GM18873 (cell line): ENCODE data around the gene SEPTIN7.
"Not testable (repeated sequence)": the region's sequence is repeated elsewhere in the genome, so short reads cannot be mapped to it uniquely, and the experiment has no call there.

Source experiments
- ATAC-seq: cut with Tn5 transposase; IDR thresholded peaks from one replicate; pipeline ENCODE4 v1.9.1; 2021; ENCODE audit warnings: mild to moderate bottlenecking, moderate library complexity, moderate number of reproducible peaks; ENCODE audit not compliant: unreplicated experiment, low FRiP score

The SEPTIN7 gene

GRCh38 chr7:35800718-35801391 lies at the start of gene SEPTIN7:
Gene SEPTIN7, plus strand, starts transcription at chr7:35801057. Its CDS starts 153 bp downstream, at chr7:35801210.
- ATAC-seq: peak; percentile 76

- ATAC-seq: no peak
These were observed 48.1 kb upstream of the SEPTIN7 start for GRCh38 chr7:35752742-35753141.

DNA sequence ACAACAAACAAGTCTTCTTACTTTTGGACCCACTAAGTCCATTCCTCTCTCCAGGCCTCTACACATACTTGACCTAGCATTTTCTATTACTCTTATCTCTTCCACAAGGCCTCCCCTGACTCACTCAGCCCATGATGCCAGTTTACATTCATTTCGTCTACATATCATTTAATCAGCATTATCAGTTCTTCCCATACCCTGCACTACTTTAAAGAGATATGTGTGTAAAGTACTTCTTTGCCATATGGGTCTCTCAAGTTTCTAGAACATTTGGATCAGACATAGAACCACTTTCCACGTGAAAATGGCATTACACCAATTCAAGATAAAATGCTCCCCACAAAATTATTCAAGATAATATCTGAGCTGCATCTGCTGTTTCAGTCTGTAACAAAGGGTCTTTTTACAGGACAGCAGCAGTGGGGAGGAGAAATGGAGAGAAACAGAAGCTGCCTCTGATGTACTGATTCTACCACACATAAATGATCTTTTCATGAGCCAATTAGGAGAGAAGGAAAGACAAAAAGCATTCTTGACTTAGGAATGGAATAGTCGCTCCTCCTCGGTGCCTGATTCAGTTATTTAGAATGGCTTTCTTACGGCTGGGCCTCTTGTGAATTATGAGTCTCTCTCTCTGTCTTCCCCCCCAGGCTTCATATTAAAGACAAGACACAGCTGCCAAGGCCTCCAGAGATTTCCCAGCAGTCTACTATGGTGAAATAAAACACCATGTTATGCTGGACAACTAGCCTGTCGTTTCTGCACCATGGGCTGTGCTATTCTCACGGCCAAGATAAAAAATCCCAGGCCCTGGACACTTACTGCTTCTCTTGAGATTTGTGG lies 46.9 kb upstream of the SEPTIN7 start:
- no peak for ATAC-seq

- ATAC-seq: no peak
These were observed 46.1 kb upstream of the SEPTIN7 start for GRCh38 chr7:35754741-35755140.

GRCh38 chr7:35755711-35756110 lies 45.1 kb upstream of the SEPTIN7 start:
- ATAC-seq: no peak

DNA sequence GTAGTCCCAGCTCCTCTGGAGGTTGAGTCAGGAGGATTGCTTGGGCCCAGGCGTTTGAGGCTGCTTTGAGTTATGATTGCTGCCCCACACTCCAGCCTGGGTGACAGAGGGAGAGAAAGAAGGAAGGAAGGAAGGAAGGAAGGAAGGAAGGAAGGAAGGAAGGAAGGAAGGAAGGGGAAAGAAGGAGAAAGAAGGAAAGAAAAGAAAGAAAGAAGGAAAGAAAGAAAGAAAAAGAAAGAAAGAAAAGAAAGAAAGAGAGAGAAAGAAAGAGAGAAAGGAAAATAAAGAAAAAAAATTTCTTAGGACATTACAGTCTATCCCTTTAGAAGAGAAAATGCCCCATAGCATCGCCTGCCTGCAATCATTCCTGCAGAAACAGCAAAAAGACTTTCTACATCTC lies 44.4 kb upstream of the SEPTIN7 start:
- ATAC-seq: not testable (repeated sequence)

- no peak for ATAC-seq
These were observed 43.3 kb upstream of the SEPTIN7 start for GRCh38 chr7:35757574-35757973.

DNA sequence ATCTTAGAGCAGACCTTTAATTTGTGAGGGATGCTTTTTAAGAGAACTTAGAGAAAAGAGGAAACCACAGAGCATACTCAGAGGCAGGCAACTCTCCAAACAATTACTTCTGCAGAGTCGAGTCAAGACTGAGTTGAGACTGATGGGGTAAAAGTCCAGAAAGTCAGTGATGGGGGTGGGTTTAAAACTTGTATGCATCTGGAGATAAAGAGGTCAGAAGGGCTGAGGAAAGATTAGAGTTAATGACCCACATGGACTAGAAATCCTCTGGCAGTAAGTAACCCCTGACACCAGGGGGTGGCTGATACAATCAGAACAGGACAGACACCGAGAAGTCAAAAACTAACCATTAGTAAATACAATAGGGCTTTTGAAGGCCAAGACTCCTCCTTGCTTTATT lies 42.4 kb upstream of the SEPTIN7 start:
- ATAC-seq: no peak

GRCh38 chr7:35760143-35760745 lies 40.6 kb upstream of the SEPTIN7 start:
- ATAC-seq: no peak

DNA sequence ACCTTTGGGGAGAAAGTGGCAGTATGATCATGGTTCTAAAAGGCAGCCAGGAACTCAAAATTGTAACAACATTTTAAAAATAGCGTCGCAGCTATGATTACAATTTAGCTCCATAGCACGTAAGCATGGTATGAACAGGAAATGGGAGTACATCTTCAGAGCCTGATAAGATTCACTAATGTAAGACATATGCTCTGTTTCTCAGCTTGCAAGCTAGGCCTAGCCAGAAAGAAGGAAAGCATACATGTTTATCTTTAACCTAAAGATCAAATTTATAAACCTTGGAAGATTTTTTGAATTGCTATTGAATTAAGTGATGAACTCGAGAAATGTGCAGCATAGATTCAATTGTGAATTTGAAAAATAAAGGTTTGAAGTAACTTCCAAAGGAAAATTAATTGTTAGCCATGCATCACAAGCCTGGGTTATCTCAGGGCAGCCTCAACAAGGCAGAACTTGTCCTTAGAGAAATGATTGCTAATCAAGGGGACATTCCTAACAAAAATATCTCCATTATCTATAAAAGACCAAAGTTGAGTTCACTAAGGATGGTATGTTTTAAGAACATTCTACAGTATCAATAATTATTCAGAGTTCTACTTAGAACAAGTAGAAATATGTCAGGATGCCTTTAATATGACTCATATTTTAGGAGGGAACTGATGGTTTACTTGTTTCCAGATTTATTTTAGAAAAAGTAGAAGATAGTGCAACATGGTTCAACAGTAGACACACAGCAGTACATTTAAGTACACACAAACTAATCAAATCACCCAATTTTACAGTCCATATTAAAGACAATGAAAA lies 38.8 kb upstream of the SEPTIN7 start:
- no peak for ATAC-seq

GRCh38 chr7:35762781-35763180 lies 38.1 kb upstream of the SEPTIN7 start:
- no peak for ATAC-seq

DNA sequence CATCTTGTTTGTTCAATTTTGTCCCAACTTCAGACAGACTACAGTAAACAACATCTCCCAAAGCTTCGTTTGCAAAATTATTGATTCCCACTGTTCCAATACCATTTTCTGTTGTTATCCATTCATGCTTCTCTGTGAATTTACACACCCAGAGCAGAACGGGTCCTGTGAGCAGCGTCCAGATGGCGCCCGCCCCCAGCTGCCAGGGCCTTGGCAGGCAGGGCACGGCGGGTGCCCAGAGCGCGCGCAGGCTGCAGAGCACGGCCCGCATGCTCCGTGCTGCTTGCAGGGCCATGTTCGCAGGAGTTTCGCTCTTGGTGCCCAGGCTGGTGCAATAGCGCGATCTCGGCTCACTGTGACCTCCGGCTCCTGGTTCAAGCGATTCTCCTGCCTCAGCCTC lies 32.5 kb upstream of the SEPTIN7 start:
- ATAC-seq: no peak

- no peak for ATAC-seq
These were observed 29.1 kb upstream of the SEPTIN7 start for GRCh38 chr7:35771776-35772175.

GRCh38 chr7:35773994-35774393 lies 26.9 kb upstream of the SEPTIN7 start:
- no peak for ATAC-seq

GRCh38 chr7:35776686-35777085 lies 24.2 kb upstream of the SEPTIN7 start:
- ATAC-seq: no peak

- no peak for ATAC-seq
These were observed 23.7 kb upstream of the SEPTIN7 start for GRCh38 chr7:35777121-35777520.

- no peak for ATAC-seq
These were observed 20.8 kb upstream of the SEPTIN7 start for GRCh38 chr7:35780070-35780469.

- ATAC-seq: no peak
These were observed 19.6 kb upstream of the SEPTIN7 start for GRCh38 chr7:35781200-35781701.

GRCh38 chr7:35781767-35782515 lies 18.9 kb upstream of the SEPTIN7 start:
- no peak for ATAC-seq

DNA sequence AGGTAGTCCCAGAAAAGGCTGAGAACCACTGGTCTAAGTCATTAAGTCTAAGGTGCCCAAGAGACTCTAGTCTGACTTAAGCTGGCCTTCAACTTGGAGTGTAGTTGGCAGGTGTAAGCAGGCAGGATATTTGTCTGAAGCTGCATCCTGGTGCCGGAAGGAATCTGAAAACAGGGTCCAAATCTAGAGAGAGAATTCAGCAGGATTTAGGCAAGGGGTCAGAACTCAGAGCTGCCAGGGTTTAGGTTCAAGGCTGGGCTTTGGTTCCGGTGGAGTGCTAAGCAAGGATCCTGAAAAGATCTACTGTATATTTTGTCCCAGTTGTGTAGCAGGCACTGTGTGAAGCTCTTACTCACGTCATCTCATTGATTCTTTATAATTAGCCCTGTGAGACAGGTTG lies 16.5 kb upstream of the SEPTIN7 start:
- ATAC-seq: no peak
